Activated naive CD8-positive, alpha-beta T cell treated with anti-CD3 and anti-CD28 coated beads, Interleukin-2, amount 10 ng/mL, durations not matched to agents 7 days and 5 days (primary cell): ENCODE measurements around the gene ZNF837. TPM values are rescaled to one million over a fixed set of nuclear protein-coding genes. Genes with fewer than 3 reads are reported as not detected.
A peak's percentile ranks its signal among the peaks of the same experiment; 100 is the strongest.

Source experiments
- ATAC-seq: fragments of 150-1000 bp; cut with Tn5 transposase; one replicate; pipeline ENCODE4 v1.10.0; 2021; ENCODE audit warnings: low read depth, moderate library complexity
- POLR2A ChIA-PET: fragments of 350-600 bp; sonication (Branson Sonifier 250); formaldehyde crosslinking; loops from one replicate; lab custom pipeline; 2021; ENCODE audit warnings: antibody characterized with exemption; lab: Charles Lee
- DNase-seq: peaks from one replicate; pipeline ENCODE4 v3.0.0; 2021
- H3K27ac Mint-ChIP-seq: one replicate; pipeline ENCODE4 v1.8.0; 2022; ENCODE audit warnings: mild to moderate bottlenecking, mixed read lengths
- H3K27me3 Mint-ChIP-seq: one replicate; pipeline ENCODE4 v1.8.0; 2022; ENCODE audit warnings: mild to moderate bottlenecking, moderate library complexity, mixed read lengths
- H3K36me3 Mint-ChIP-seq: one replicate; pipeline ENCODE4 v1.8.0; 2021; ENCODE audit warnings: mild to moderate bottlenecking, mixed read lengths
- H3K4me1 Mint-ChIP-seq: one replicate; pipeline ENCODE4 v1.8.0; 2021; ENCODE audit warnings: mixed read lengths
- H3K4me3 Mint-ChIP-seq: one replicate; pipeline ENCODE4 v1.8.0; 2022; ENCODE audit warnings: mild to moderate bottlenecking, moderate library complexity, mixed read lengths
- H3K9me3 Mint-ChIP-seq: one replicate; pipeline ENCODE4 v1.8.0; 2021; ENCODE audit warnings: mixed read lengths
- microRNA-seq: library from miRNA; unstranded; fragments of <30 nt; microRNA quantifications from one replicate; pipeline ENCODE4 v1.2.0, GENCODE V29; 2022
- total RNA-seq, 2 experiments: library from RNA; stranded (reverse); gene quantifications; one replicate each; pipeline ENCODE4 v1.2.3, GENCODE V29; 2021

Gene ZNF837
- total RNA-seq, 2 experiments from 2014 or later: 2.9 to 3.5 TPM

DNA sequence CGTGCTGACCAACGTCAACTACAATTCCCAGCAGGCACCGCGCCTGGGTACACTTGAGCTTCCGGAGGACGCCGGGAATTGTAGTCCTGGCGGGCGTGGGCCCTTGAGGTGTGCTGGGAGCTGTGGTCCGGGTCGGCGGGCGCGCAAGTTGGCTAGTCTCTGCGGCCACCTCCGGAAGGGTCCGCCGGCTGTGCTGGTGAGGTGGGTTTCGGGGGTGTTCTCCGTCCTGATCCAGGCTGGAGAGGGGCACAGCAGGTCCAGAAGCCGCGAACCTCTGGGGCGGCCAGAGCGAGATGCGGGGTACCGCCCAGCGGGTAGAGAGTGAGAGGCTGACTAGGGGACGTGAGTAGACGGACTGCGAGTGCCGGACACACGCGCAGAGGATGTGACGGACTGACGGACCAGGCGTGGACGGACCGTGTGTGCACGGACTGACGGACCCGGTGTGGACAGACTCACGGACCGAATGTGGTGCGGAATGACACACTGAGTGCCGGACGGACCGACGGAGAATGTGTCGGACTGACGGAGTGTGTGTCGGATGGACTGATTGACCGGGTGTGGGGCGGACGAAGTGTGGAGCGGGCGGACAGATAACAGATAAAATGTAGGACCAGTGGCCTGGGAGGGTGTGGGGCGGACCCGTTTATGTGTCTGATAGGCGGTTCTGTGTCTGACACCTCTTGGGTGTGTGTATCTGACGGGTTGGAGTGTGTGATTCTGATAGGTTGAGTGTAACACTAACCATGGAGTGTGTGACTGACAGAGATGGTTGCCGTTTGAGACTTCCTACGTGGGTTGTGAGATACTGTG, 53.7 kb downstream of the ZNF837 start, which contains the start of gene ZSCAN22:
ZSCAN22 (plus strand) TSS at position 81 of the 813 bp plus-strand sequence. CDS start 7,809 bp downstream, outside the sequence.
- H3K4me3 Mint-ChIP-seq: no peak within 1 kb of the TSS
- peaks cover 7% of the 10 kb centered on the region for H3K4me1 Mint-ChIP-seq
- H3K36me3 Mint-ChIP-seq: peaks cover 3% of the 10 kb centered on the region
- DNase-seq (peak; percentile 89), ATAC-seq (peak; percentile 88)
- no peaks in the 10 kb centered on the region for H3K9me3 Mint-ChIP-seq
- no peak within 1 kb of the TSS for H3K27ac Mint-ChIP-seq
- no peaks in the 10 kb centered on the region for H3K27me3 Mint-ChIP-seq
- POLR2A ChIA-PET: interaction anchor here (0.6 to 1.6 kb wide), 14 partner anchors 20 to 508 kb away, joined by 3 to 17 read pairs (median 4); partner anchors contain the start of genes ZNF132, ZNF274, ZNF497 and ZNF8

DNA sequence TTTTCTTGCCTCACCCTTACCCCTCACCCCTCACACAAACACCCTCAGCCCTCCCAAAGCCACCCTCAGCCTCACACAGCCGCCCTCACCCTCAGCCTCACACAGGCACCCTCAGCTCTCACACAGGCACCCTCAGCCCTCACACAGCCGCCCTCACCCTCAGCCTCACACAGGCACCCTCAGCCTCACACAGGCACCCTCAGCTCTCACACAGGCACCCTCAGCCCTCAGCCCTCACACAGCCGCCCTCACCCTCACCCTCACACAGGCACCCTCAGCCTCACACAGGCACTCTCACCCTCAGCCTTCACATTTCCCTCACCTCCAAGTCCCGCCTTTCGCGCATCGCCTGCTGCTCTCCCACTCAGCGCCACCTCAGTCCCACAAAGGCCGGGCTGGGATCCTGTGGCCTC, 54.3 kb downstream of the ZNF837 start:
- Mint-ChIP-seq H3K27ac (no peak overlapping the region), H3K4me1 (peaks cover 7% of the 10 kb centered on the region), H3K36me3 (peaks cover 3% of the 10 kb centered on the region), H3K27me3 (no peaks in the 10 kb centered on the region), H3K4me3 (no peak overlapping the region), H3K9me3 (no peaks in the 10 kb centered on the region)
- POLR2A ChIA-PET: interaction anchor here (0.6 to 1.6 kb wide), 13 partner anchors 20 to 507 kb away, joined by 3 to 17 read pairs (median 6); partner anchors contain the start of genes ZNF132, ZNF274, ZNF497 and ZNF8
- ATAC-seq (peak; percentile 55), DNase-seq (no peak)

- DNase-seq (no peak), ATAC-seq (no peak)
- H3K27ac Mint-ChIP-seq: no peak overlapping the region
- H3K27me3 Mint-ChIP-seq: no peaks in the 10 kb centered on the region
- H3K36me3 Mint-ChIP-seq: peaks cover 3% of the 10 kb centered on the region
- no peaks in the 10 kb centered on the region for H3K9me3 Mint-ChIP-seq
- peaks cover 7% of the 10 kb centered on the region for H3K4me1 Mint-ChIP-seq
- POLR2A ChIA-PET: interaction anchor here (1.5 to 1.6 kb wide), 3 partner anchors 21 to 142 kb away, joined by 7 to 17 read pairs (median 9); partner anchors contain the start of gene ZNF274
- no peak overlapping the region for H3K4me3 Mint-ChIP-seq
Measured at GRCh38 chr19:58325311-58326022, 55.4 kb downstream of the ZNF837 start.

DNA sequence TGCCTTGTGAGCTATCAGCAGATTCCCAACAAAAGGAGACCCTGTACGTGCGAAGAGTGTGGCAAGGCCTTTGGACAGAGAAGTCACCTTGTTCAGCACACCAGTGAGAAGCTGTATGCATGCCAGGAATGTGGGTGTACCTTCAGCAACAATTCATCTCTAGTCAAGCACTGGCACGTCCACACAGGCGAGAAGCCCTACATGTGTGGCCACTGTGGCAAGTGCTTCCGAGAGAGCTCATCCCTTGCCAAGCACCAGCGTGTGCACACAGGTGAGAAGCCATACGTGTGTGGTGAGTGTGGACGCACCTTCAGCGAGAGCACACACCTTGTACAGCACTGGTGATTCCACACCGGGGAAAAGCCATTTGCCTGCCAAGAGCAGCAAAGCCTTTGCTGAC, 61.6 kb downstream of the ZNF837 start:
- no peaks in the 10 kb centered on the region for H3K4me1 Mint-ChIP-seq
- POLR2A ChIA-PET: no interaction called here
- H3K27ac Mint-ChIP-seq: no peak overlapping the region
- no peaks in the 10 kb centered on the region for H3K9me3 Mint-ChIP-seq
- ATAC-seq (no peak), DNase-seq (no peak)
- H3K36me3 Mint-ChIP-seq: peaks cover 19% of the 10 kb centered on the region
- H3K27me3 Mint-ChIP-seq: no peaks in the 10 kb centered on the region
- no peak overlapping the region for H3K4me3 Mint-ChIP-seq

DNA sequence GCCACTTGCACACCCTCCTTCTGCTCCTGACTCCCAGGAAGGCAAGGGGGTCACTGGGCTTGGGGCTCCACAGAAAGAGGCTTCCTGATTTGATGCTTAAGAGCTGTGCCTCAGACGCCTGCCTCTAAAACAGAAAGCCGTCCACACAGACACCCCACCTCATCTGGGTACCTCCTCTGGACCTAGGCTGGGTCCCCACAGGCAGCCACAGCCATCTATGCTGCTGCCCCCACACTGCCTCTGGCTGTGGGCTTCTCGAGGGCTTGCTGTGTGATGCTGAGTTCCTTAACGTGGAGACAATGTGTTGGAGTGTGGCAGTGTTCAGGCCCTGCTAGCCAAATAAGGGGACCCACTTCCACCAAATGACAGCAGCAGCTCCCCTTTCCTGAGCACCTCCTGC, 62.5 kb downstream of the ZNF837 start:
- POLR2A ChIA-PET: interaction anchor here (1.1 kb wide), 1 partner anchor 81 kb away, joined by 6 read pairs; no protein-coding TSS in a partner anchor
- ATAC-seq (no peak), DNase-seq (no peak)
- Mint-ChIP-seq H3K9me3 (no peaks in the 10 kb centered on the region), H3K27ac (no peak overlapping the region), H3K27me3 (no peaks in the 10 kb centered on the region), H3K4me1 (no peaks in the 10 kb centered on the region), H3K4me3 (no peak overlapping the region), H3K36me3 (peaks cover 21% of the 10 kb centered on the region)

Small RNA genes lying within 50 kb of the gene (microRNA-seq; reads per million reads assigned to microRNA genes)
- not detected for gene MIR4754
- gene MIR6806: not detected

Other genes starting within 250 kb of the ZNF837 start
- 10 to 100 TPM; 10.1 to 10.3 TPM for gene ZNF329, start 230.2 kb downstream of the ZNF837 start, total RNA-seq
- 10 to 100 TPM; 54.6 to 56.9 TPM for gene ZNF274, start 198.0 kb downstream of the ZNF837 start, total RNA-seq
- gene ZNF544, start 152.1 kb downstream of the ZNF837 start, total RNA-seq: 10 to 100 TPM; 54.0 to 62.7 TPM
- 1 to 10 TPM; 8.6 to 8.9 TPM for gene ZNF8, start 102.1 kb downstream of the ZNF837 start, total RNA-seq
- 10 to 100 TPM; 74.5 to 76.3 TPM for gene ERVK3-1, start 75.7 kb downstream of the ZNF837 start, total RNA-seq
- 1 to 10 TPM; 6.3 TPM for gene ZSCAN22, start 54.0 kb downstream of the ZNF837 start, total RNA-seq
- gene A1BG, start 27.5 kb downstream of the ZNF837 start, total RNA-seq: 10 to 100 TPM; 21.0 to 22.8 TPM
- 1 to 10 TPM; 1.7 to 2.1 TPM for gene ZNF497, start 18.3 kb downstream of the ZNF837 start, total RNA-seq
- gene RPS5, start 6.2 kb upstream of the ZNF837 start, total RNA-seq: 1,000 to 10,000 TPM; 1,038 to 1,039 TPM
- under 1 TPM; 0.83 to 0.94 TPM for gene RNF225, start 14.6 kb upstream of the ZNF837 start, total RNA-seq
- 10 to 100 TPM in 1 of 2 experiments, 1 to 10 TPM in 1; 8.6 to 10.6 TPM for gene ZNF584, start 27.6 kb upstream of the ZNF837 start, total RNA-seq
- 1 to 10 TPM; 7.3 to 7.4 TPM for gene ZNF132, start 59.1 kb upstream of the ZNF837 start, total RNA-seq
- gene ZNF324B, start 70.6 kb upstream of the ZNF837 start, total RNA-seq: 10 to 100 TPM; 11.6 to 13.9 TPM
- 10 to 100 TPM; 18.0 to 18.5 TPM for gene ZNF324, start 86.0 kb upstream of the ZNF837 start, total RNA-seq
- 10 to 100 TPM; 10.9 TPM for gene ZNF446, start 95.3 kb upstream of the ZNF837 start, total RNA-seq
- gene SLC27A5, start 131.0 kb upstream of the ZNF837 start, total RNA-seq: 10 to 100 TPM; 13.7 to 15.4 TPM
- gene ZBTB45, start 138.8 kb upstream of the ZNF837 start, total RNA-seq: 10 to 100 TPM; 18.9 to 19.5 TPM
- 100 to 1,000 TPM; 409 to 412 TPM for gene TRIM28, start 163.0 kb upstream of the ZNF837 start, total RNA-seq
- 100 to 1,000 TPM in 1 of 2 experiments, 10 to 100 TPM in 1; 99.0 to 111 TPM for gene CHMP2A, start 174.1 kb upstream of the ZNF837 start, total RNA-seq
- gene UBE2M, start 177.6 kb upstream of the ZNF837 start, total RNA-seq: 10 to 100 TPM; 79.5 to 81.2 TPM
- 10 to 100 TPM; 31.3 to 31.7 TPM for gene MZF1, start 192.3 kb upstream of the ZNF837 start, total RNA-seq